Tibial nerve (tissue), 4 donors: ENCODE results near the gene GPR37L1. TPM values are rescaled to one million over a fixed set of nuclear protein-coding genes. Genes with fewer than 3 reads are reported as not detected.
"Not testable (repeated sequence)": the region's sequence is repeated elsewhere in the genome, so short reads cannot be mapped to it uniquely, and the experiment has no call there.

ENCODE experiments used
- DNase-seq, 2 donors: peaks; one replicate each; pipeline ENCODE4 v3.0.0-alpha.2; 2019; ENCODE audit warnings: low spot score in 2 of 2
- H3K27ac ChIP-seq, 4 donors: fragments of 200-600 bp; sonication (generic) in 3 of 4; one replicate each; pipeline ENCODE4 v1.5.1; 2017 to 2019; ENCODE audit warnings: mild to moderate bottlenecking in 1 of 4
- H3K27me3 ChIP-seq, 2 donors: fragments of 200-600 bp; sonication (generic) in 1 of 2; one replicate each; pipeline versions ENCODE4 v1.5.1 to v1.6.0; 2017 to 2019
- H3K36me3 ChIP-seq, 3 donors: fragments of 200-600 bp; sonication (generic); one replicate each; pipeline ENCODE4 v1.5.1; 2018 to 2019
- H3K4me1 ChIP-seq, 4 donors: fragments of 200-600 bp; sonication (generic) in 3 of 4; one replicate each; pipeline ENCODE4 v1.5.1; 2017 to 2019
- H3K4me3 ChIP-seq, 4 donors: fragments of 200-600 bp; sonication (generic) in 3 of 4; one replicate each; pipeline ENCODE4 v1.5.1; 2017 to 2019; ENCODE audit warnings: mild to moderate bottlenecking in 1 of 4, moderate library complexity in 1 of 4
- H3K9me3 ChIP-seq, 4 donors: fragments of 200-600 bp; sonication (generic) in 3 of 4; one replicate each; pipeline ENCODE4 v1.5.1; 2017 to 2019
- EP300 ChIP-seq, 2 donors: sonication (generic); formaldehyde crosslinking; IDR thresholded peaks; one replicate each; pipeline ENCODE4 v1.6.1; 2017; ENCODE audit warnings: antibody characterized with exemption in 2 of 2, mild to moderate bottlenecking in 1 of 2
- POLR2A ChIP-seq, 2 donors: fragments of 450-650 bp; IDR thresholded peaks; one replicate each; pipeline ENCODE4 v1.6.1; 2017; ENCODE audit warnings: antibody characterized with exemption in 2 of 2, mild to moderate bottlenecking in 2 of 2, moderate library complexity in 2 of 2
- WGBS, 2 donors: methylation state at CpG; one replicate each; pipeline ENCODE4 v1.1.5; 2018; 5-methylcytosine and 5-hydroxymethylcytosine counted together
- total RNA-seq, 4 donors: library from RNA; depleted of rRNA; stranded (reverse); fragments of >200 nt; gene quantifications; one replicate each; pipeline ENCODE4 v1.1.0, GENCODE V29; 2016
- TF ChIP-seq, protein P1 (sequence below), 5 experiments: fragments of 200-600 bp in 3 of 5; fragments of 450-650 bp in 2 of 5; sonication (generic) in 3 of 5; IDR thresholded peaks; one replicate each; pipeline ENCODE4 v1.5.1; 2016 to 2019; ENCODE audit warnings: antibody characterized with exemption in 5 of 5, mild to moderate bottlenecking in 3 of 5, moderate library complexity in 2 of 5

The GPR37L1 gene
- total RNA-seq, 4 donors from 2014 or later: 13.8 to 26.3 (median 24.3) TPM

DNA sequence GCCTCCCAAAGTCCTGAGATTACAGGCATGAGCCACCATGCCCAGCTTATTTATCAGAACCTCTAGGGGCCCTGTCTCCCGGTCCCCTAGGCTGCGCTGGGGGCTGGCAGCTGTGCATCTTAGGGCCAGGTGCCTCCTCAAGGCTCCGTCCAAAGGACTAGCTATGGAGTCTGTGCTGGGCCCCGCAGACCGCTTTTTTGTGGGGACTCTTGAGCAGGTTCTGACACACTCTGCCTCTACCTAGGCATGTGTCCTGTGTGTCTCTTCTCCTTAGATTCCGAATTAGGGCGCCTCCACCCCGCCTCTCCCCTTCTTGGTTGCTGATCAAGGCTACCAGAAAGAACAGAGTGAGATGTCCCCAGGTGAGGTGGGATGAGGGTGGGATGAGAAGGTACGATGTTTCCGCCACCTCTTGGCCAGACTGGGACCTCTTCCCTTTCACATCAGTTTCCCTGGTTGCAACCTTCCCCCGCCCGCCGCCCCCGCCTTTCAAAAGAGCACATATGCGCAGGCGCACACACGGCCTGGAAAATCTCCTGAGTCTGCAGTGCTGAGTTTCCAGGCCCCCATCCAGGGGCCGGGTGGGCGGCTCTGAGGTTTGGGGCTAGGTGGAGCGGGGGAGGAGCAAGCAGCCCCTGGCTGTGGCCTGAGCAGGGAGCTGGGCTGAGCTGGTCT lies 42.7 kb downstream of the GPR37L1 start:
- H3K36me3 ChIP-seq: no peaks in the 10 kb centered on the region
- H3K9me3 ChIP-seq: no peaks in the 10 kb centered on the region
- DNase-seq: no peak
- WGBS, 2 donors: 73 to 87% methylated on average over 20 of the region's 20 CpGs
- no peaks in the 10 kb centered on the region for H3K27me3 ChIP-seq
- H3K4me3 ChIP-seq: no peak overlapping the region
- TF ChIP-seq, protein P1, sequence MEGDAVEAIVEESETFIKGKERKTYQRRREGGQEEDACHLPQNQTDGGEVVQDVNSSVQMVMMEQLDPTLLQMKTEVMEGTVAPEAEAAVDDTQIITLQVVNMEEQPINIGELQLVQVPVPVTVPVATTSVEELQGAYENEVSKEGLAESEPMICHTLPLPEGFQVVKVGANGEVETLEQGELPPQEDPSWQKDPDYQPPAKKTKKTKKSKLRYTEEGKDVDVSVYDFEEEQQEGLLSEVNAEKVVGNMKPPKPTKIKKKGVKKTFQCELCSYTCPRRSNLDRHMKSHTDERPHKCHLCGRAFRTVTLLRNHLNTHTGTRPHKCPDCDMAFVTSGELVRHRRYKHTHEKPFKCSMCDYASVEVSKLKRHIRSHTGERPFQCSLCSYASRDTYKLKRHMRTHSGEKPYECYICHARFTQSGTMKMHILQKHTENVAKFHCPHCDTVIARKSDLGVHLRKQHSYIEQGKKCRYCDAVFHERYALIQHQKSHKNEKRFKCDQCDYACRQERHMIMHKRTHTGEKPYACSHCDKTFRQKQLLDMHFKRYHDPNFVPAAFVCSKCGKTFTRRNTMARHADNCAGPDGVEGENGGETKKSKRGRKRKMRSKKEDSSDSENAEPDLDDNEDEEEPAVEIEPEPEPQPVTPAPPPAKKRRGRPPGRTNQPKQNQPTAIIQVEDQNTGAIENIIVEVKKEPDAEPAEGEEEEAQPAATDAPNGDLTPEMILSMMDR (IDR thresholded peaks at IDR 0.05): no peak
- TF ChIP-seq POLR2A (IDR thresholded peaks at IDR 0.05) (no peak), EP300 (IDR thresholded peaks at IDR 0.05) (no peak)
- peaks cover 0 to 62% (median 24%) of the 10 kb centered on the region in 4 donors for H3K4me1 ChIP-seq
- peak overlapping the region in 1 of 4 donors; percentile 11 for H3K27ac ChIP-seq

DNA sequence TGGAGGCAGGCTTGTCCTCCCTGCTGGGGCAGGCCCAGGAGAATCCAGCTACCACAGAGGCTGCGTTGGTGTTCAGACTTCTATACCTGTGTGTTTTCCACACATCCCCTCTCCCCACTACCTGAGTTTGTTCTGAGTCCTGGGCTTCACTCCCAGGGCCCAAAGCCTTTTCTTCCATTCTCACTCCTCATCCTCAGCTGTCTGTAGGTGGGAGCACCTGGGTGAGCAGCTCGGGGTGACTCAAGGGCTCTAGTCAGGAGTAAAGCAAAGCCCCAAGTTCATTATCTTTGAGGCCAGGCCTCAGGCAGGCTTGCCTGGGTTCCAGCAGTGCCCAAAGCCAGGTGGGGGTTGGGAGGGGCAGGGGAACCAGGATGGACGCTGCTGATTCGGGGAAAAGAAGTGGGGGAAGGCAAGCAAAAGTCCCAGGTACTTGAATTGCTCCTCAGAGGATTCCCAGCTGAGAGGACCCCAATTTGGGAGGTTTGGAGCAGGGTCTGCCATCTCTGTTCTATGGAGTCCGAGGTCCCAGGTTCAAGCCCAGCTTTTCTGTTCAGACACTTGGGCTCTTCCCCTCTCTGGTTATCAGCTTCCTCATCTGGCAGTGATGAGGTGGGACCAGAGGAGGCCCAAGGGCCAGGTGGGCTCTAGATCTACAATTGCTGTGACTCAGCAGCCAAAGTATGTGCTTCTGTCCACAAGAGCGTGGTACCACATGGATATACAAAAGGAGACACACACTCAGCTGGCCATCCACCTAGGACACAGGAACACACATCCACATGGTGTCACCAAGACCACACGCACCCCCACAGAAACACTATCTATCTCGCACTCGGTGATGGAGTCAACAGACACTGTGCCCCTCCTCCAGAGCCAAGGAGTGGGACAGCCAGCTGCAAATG lies 43.5 kb downstream of the GPR37L1 start:
- 91 to 98% methylated on average over 9 of the region's 9 CpGs for WGBS, 2 donors
- Histone ChIP-seq H3K36me3 (no peaks in the 10 kb centered on the region), H3K4me3 (no peak overlapping the region), H3K27me3 (no peaks in the 10 kb centered on the region), H3K4me1 (peaks cover 0 to 54% (median 22%) of the 10 kb centered on the region in 4 donors), H3K27ac (peak overlapping the region in 1 of 4 donors; percentile 11), H3K9me3 (no peaks in the 10 kb centered on the region)
- TF ChIP-seq POLR2A (IDR thresholded peaks at IDR 0.05): no peak
- TF ChIP-seq, protein P1 (IDR thresholded peaks at IDR 0.05): no peak
- no peak for TF ChIP-seq EP300 (IDR thresholded peaks at IDR 0.05)
- DNase-seq: no peak

DNA sequence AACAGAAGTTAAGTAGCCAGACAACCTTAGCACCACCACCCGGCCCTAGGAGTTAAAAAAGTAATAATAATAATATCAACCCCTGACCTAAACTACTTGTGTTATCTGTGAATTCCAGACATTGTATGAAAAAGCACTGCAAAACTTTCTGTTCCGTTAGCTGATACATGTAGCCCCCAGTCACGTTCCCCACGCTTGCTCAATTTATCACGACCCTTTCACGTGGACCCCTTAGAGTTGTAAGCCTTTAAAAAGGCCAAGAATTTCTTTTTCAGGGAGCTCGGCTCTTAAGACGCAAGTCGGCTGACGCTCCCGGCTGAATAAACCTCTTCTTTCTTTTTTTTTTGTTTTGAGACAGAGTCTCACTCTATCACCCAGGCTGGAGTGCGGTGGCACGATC lies 44.3 kb downstream of the GPR37L1 start:
- H3K4me1 ChIP-seq: peaks cover 0 to 46% (median 17%) of the 10 kb centered on the region in 4 donors
- WGBS, 2 donors: 50 to 69% methylated on average over 13 of the region's 13 CpGs
- H3K36me3 ChIP-seq, H3K27ac ChIP-seq, DNase-seq, H3K4me3 ChIP-seq, H3K9me3 ChIP-seq, H3K27me3 ChIP-seq: not testable (repeated sequence)

DNA sequence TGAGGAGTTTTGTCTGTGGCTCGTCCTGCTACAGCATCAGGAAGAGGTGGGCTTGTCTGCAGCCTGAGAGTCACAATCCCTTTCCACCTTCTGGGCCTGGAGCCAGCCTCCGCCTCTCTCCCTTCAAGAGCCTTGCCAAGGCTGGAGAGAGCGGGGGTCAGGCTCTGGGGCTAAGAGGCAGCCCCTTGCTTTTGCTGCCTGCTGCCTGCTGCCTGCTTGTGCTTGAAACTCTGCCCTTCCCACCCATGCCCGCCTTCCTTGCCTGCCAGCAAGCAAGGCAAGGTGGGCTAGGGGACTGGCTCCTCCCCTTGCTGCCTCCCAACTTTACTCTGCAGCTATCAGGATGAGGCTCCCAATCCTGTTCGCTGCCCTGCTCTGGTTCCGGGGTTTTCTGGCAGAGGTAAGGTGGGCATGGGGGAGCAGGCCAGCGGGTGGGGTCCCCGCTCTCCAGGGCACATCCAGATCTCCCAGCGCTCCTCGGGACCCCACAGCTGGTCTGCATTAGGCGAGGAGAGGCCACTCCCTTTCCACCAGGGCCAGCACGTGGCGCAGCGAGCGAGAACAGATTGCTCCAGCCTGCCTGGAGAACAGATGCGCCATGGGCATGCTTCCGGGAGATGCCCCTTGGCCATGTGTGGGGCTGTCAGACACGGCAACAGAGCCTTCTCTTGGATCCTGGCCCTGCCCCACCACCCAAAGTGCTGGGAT lies 45.1 kb downstream of the GPR37L1 start:
- Histone ChIP-seq H3K9me3 (no peaks in the 10 kb centered on the region), H3K36me3 (peaks cover 0 to 4% (median 0%) of the 10 kb centered on the region in 3 donors), H3K4me3 (peak overlapping the region in 1 of 4 donors; percentile 23), H3K27me3 (no peaks in the 10 kb centered on the region), H3K27ac (peak overlapping the region in 1 of 4 donors; percentile 47), H3K4me1 (peaks cover 0 to 39% (median 14%) of the 10 kb centered on the region in 4 donors)
- 58 to 60% methylated on average over 15 to 18 of the region's 18 CpGs for WGBS, 2 donors
- no peak for TF ChIP-seq EP300 (IDR thresholded peaks at IDR 0.05)
- peak in 1 of 2 donors; percentile 46 for DNase-seq

DNA sequence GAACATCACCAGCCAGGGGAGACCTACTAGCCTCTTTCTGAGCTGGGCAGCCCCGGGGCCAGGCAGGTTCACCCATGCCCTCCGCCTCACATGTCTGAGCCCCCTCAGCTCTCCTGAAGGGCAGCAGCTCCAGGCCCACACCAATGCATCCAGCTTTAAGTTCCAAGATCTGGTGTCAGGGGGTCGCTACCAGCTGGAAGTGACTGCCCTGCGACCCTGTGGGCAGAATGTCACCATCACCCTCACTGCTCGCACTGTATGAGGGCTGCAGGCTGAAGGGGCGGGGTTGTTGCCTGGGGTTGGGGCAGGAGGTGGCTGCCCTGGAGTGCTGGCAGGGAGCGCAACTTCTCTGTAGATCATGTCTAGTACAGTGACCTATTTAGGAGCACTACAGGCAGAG lies 46.1 kb downstream of the GPR37L1 start:
- no peaks in the 10 kb centered on the region for H3K27me3 ChIP-seq
- 84 to 87% methylated on average over 7 of the region's 7 CpGs for WGBS, 2 donors
- H3K4me1 ChIP-seq: peaks cover 0 to 30% (median 10%) of the 10 kb centered on the region in 4 donors
- no peak for DNase-seq
- H3K36me3 ChIP-seq: peaks cover 0 to 4% (median 0%) of the 10 kb centered on the region in 3 donors
- H3K4me3 ChIP-seq: no peak overlapping the region
- H3K27ac ChIP-seq: no peak overlapping the region
- H3K9me3 ChIP-seq: no peaks in the 10 kb centered on the region
- TF ChIP-seq, protein P1 (IDR thresholded peaks at IDR 0.05): no peak
- TF ChIP-seq POLR2A (IDR thresholded peaks at IDR 0.05): no peak
- no peak for TF ChIP-seq EP300 (IDR thresholded peaks at IDR 0.05)
